ENCODE measurements around the gene SMTN.
A peak's percentile ranks its signal among the peaks of the same experiment; 100 is the strongest.
"Not testable (repeated sequence)": the region's sequence is repeated elsewhere in the genome, so short reads cannot be mapped to it uniquely, and the experiment has no call there.

Gene SMTN

GRCh38 chr22:31105282-31105929 is 24.3 kb downstream of the SMTN start:
- no peak for TF ChIP-seq CTCF (conservative IDR thresholded peaks at IDR 0.05)
- H3K27ac ChIP-seq: no peak overlapping the region

- no peak for TF ChIP-seq CTCF (conservative IDR thresholded peaks at IDR 0.05)
- no peak overlapping the region for H3K27ac ChIP-seq
Observed at GRCh38 chr22:31106001-31106571, 25.0 kb downstream of the SMTN start.

- TF ChIP-seq CTCF (conservative IDR thresholded peaks at IDR 0.05): no peak
- no peak overlapping the region for H3K27ac ChIP-seq
Observed at GRCh38 chr22:31106731-31107177, 25.6 kb downstream of the SMTN start.

GRCh38 chr22:31107178-31107893 is 26.2 kb downstream of the SMTN start, which contains the start of gene SELENOM:
TSS of gene SELENOM (minus strand) at chr22:31107568. CDS start at chr22:31107505, 63 bp downstream.
- H3K27ac ChIP-seq: peak within 1 kb of the TSS; percentile 61; the same call in 1 of the 2 replicates
- peak; percentile 94 for TF ChIP-seq CTCF (conservative IDR thresholded peaks at IDR 0.05)

- TF ChIP-seq CTCF (conservative IDR thresholded peaks at IDR 0.05): peak; percentile 52
- H3K27ac ChIP-seq: peak overlapping the region; percentile 61; the same call in 1 of the 2 replicates
Observed at GRCh38 chr22:31107894-31108218, 26.7 kb downstream of the SMTN start.

- H3K27ac ChIP-seq: not testable (repeated sequence)
Observed at GRCh38 chr22:31112547-31113091, 31.5 kb downstream of the SMTN start.

- TF ChIP-seq CTCF (conservative IDR thresholded peaks at IDR 0.05): no peak
Observed at GRCh38 chr22:31118046-31118820, 37.1 kb downstream of the SMTN start.

More at GRCh38 chr22:31118046-31118820, 37.1 kb downstream of the SMTN start:
- no peak overlapping the region for H3K27ac ChIP-seq
